Astrocyte of the cerebellum (primary cell): Measurements from ENCODE around the gene MS4A1.

Experiments used
- DNase-seq: peaks from one replicate; pipeline ENCODE4 v3.0.0-alpha.2; 2011; ENCODE audit warnings: low read depth
- H3K4me3 ChIP-seq: 2 replicates; pipeline ENCODE4 v1.5.1; 2011; ENCODE audit warnings: mild to moderate bottlenecking, low read depth, low read length, moderate library complexity
- in situ Hi-C: cut with HindIII; loops from 2 replicates; pipeline ENCODE4 v1.10.0; 2017; ENCODE audit warnings: low sequenced_read_pairs
- TF ChIP-seq, protein P1 (sequence below): IDR thresholded peaks from 2 replicates; pipeline ENCODE4 v1.5.1; 2012; ENCODE audit warnings: low read length, low read depth, moderate library complexity, mild to moderate bottlenecking; ENCODE audit errors: missing control alignments

The MS4A1 gene

DNA sequence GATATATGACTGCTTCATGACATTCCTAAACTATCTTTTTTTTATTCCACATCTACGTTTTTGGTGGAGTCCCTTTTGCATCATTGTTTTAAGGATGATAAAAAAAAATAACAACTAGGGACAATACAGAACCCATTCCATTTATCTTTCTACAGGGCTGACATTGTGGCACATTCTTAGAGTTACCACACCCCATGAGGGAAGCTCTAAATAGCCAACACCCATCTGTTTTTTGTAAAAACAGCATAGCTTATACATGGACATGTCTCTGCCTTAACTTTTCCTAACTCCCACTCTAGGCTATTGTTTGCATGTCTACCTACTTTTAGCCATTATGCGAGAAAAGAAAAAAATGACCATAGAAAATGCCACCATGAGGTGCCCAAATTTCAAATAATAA is 13.2 kb downstream of the MS4A1 start:
- H3K4me3 ChIP-seq, result no peak overlapping the region
- in situ Hi-C loops, result no loop called here
- TF ChIP-seq, protein P1, sequence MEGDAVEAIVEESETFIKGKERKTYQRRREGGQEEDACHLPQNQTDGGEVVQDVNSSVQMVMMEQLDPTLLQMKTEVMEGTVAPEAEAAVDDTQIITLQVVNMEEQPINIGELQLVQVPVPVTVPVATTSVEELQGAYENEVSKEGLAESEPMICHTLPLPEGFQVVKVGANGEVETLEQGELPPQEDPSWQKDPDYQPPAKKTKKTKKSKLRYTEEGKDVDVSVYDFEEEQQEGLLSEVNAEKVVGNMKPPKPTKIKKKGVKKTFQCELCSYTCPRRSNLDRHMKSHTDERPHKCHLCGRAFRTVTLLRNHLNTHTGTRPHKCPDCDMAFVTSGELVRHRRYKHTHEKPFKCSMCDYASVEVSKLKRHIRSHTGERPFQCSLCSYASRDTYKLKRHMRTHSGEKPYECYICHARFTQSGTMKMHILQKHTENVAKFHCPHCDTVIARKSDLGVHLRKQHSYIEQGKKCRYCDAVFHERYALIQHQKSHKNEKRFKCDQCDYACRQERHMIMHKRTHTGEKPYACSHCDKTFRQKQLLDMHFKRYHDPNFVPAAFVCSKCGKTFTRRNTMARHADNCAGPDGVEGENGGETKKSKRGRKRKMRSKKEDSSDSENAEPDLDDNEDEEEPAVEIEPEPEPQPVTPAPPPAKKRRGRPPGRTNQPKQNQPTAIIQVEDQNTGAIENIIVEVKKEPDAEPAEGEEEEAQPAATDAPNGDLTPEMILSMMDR, result no peak
- no peak for DNase-seq

DNA sequence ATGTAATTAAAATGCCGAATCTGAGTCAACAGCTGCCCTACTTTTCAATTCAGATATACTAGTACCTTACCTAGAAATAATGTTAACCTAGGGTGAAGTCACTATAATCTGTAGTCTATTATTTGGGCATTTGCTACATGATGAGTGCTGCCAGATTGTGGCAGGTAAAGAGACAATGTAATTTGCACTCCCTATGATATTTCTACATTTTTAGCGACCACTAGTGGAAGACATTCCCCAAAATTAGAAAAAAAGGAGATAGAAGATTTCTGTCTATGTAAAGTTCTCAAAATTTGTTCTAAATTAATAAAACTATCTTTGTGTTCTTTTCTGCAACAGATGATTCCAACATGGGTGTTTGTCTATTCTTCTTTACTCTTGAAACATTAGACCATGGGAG is 14.1 kb downstream of the MS4A1 start:
- TF ChIP-seq, protein P1, result no peak
- no peak overlapping the region for H3K4me3 ChIP-seq
- no peak for DNase-seq
- in situ Hi-C loops, result no loop called here

DNA sequence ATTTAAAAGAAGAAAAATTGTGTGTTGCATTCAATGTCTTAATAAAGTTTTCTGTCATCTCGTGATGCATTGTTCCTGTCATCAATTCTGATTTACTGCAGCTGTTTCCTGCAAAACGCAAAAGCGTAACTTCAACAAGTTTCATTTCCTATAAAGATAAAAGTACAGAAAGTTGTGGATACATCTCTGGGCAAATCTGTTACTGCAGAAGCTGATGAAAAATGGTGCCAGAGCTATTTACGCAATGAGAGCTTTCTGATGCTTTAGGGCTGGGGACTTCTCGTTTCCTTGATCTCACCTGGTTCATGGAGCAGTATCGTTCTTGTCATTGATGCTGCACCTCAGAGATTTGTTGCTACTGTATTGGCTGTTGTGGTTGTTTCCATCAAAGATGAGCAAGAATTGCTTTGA is 21.4 kb downstream of the MS4A1 start:
- in situ Hi-C loops, result no loop called here
- DNase-seq, result no peak
- TF ChIP-seq, protein P1, result no peak
- H3K4me3 ChIP-seq, result no peak overlapping the region

DNA sequence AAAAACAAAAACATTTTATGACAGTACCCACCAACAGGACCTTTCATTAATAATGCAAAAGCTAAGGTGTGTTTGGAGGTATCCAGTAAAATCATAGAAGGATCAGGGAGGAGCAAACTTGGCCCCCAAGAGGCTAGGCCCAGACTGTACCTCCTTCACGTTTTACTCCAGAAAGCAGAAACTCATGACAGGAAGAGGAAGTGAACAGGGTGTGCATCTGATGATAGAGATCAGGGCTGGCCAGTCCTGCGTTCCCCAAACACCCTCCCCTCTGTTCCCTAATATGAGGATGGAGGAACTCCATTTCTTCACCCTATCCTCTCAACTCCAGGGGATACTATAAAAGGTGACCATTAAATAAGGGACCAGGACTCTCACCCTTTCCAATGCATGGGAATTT is 26.7 kb downstream of the MS4A1 start:
- TF ChIP-seq, protein P1, result no peak
- DNase-seq, result no peak
- in situ Hi-C loops, result no loop called here
- no peak overlapping the region for H3K4me3 ChIP-seq

DNA sequence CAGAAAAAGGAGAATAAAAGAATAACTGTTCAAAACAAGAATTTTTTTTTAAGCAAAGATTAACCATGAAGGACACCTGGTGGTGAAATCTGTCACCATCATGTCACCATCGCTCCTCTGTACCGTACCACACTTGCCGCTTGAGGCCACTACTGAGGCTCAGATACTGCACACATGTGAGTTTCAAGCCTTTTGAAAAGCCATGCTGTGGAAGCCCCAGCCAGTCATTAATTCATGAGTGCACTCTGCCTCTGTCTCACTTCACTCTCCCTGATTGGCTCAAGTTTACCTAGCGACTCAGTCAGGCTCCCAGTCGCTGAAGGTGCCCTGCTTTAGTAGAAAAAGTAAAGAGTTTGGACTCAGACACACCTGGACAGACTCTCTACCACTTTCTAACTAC is 30.3 kb downstream of the MS4A1 start:
- H3K4me3 ChIP-seq, result no peak overlapping the region
- in situ Hi-C loops, result no loop called here
- DNase-seq, result no peak
- TF ChIP-seq, protein P1, result no peak

DNA sequence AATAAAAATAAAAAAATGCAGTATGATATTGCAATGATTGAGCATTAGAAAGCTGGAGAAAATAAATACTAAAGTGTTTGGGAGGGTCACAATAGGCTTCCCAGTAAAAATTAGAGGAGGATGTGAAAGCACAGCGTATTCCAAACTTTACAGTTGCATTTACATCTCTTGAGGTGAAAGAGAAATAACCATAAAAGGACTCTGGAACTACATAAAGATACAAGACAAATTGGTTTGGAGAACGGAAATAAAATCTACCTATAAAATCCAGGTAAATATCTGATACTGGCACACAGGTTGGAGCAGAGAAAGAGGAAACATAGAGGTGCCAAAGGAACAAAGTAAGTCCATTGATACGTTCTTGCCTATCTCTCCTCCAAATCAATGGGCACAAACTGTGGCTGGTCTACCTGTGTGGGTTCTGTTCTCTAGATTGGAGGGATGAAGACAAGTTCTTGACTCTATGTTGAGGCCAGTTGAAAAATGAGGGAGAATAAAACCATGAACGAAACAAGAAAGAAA is 36.9 kb downstream of the MS4A1 start, which contains the start of gene MS4A12:
TSS of gene MS4A12 (plus strand) at position 291 of the 522 bp plus-strand sequence. CDS start 4,541 bp downstream, outside the sequence.
- no peak within 1 kb of the TSS for H3K4me3 ChIP-seq
- in situ Hi-C loops, result no loop called here
- DNase-seq, result no peak
- TF ChIP-seq, protein P1, result no peak
